NCI-H146 treated with DMSO at 0.1 percent for 48 hours (cell line): ENCODE data around the gene NFYB.
"Not testable (repeated sequence)": the region's sequence is repeated elsewhere in the genome, so short reads cannot be mapped to it uniquely, and the experiment has no call there.

Experiments used
- DNase-seq: peaks from one replicate; lab custom pipeline; 2025; ENCODE audit not compliant: unreplicated experiment; lab: John Stamatoyannopoulos, UW

Gene NFYB

GRCh38 chr12:104121001-104121400, 17.0 kb downstream of the NFYB start:
- DNase-seq = no peak

- no peak for DNase-seq
These were observed 22.4 kb downstream of the NFYB start for GRCh38 chr12:104115587-104115975.

GRCh38 chr12:104114834-104115586, 23.0 kb downstream of the NFYB start:
- DNase-seq = not testable (repeated sequence)

- DNase-seq = no peak
These were observed 28.4 kb downstream of the NFYB start for GRCh38 chr12:104109446-104110271.

DNA sequence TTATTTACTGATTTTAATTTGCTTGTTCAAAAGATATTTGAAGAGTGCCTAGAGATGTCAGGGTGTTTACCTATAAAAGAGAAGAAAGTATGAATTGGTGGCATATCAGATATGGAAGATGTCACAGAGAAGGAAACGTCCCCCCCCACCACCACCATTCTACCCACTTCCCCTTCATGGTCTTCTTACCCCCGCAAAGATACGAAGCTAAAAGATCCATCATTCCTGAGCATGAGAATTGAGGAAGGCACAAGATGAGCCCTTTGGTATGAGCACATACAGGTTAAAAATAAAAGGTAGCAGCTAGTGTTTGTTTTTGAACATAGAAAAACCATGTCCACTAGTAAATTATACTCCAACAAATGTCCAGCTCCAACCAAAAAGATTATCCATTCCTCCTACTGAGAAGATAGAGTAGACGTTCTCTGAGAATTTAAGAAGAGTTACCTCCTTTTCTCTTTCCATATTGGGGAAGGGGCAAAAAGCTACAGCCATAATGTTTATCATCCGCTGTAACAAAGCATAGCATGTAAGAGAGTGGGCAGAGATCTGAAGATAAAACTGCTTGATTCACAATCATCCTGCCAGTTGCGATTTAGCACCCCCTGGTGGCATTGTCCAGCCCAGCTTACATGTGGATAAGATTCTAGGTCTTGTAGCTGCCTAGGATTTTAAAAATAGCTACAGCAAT, 29.1 kb downstream of the NFYB start:
- DNase-seq = peak; percentile 58

DNA sequence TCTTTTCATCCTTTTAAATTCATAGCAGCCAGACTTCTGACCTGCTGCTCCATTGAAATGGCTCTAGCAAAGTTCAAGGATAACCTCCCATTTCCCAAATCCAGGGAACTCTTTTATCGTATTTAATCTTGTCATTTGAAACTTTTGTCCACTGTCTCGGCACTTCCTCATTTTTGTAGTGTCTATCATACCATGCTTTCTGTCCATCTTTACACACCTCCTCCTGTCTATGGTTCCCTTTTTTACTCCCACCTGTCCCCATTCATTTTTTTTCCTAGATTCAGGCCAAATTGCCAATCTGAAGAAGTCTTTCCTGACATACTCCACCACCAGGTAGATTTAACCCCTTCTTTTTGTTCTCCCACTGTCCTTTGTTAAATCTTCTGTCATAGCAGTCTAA, 31.0 kb downstream of the NFYB start:
- DNase-seq = no peak

DNA sequence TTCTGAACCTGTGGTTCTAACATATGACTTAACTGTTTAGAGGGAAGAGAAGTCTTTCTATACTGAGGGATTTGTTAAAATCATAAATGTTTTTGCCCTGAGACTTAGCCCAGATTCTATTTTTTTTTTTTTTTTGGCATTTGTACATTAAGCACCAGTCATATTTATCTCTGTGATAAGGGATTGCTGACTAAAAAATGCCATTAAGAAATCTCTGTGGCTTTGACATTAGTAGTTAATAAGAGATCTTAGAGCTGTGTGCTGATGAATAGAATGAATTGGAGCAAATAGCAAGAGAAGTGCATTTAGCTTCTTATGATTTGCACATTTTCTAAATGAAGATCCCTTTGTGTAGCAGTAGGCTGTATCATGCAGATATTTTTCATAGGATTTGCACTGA, 32.5 kb downstream of the NFYB start:
- no peak for DNase-seq

DNA sequence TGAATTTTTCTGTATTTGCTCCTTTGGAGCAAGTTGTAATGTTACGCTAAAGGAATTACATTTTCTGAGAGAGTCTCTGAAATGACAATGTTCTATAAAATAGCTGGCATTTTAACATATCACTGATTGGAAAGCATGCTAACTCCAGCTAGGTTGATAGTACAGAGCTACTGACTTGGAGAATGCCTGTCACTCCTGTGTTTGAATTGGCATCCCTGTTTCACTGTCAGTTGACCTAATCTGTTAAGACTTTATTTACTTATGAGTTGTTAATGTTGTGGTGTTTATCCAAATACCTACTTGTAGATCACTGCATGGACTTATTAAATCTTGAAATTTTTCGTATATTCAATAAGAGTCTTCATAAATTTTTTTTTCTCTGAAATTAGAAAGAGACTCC, 40.1 kb downstream of the NFYB start:
- no peak for DNase-seq

- DNase-seq = no peak
These were observed 42.7 kb downstream of the NFYB start for GRCh38 chr12:104095289-104095688.

- no peak for DNase-seq
These were observed 43.7 kb downstream of the NFYB start for GRCh38 chr12:104094284-104094683.

- no peak for DNase-seq
These were observed 46.9 kb downstream of the NFYB start for GRCh38 chr12:104091136-104091535.

- DNase-seq = no peak
These were observed 47.3 kb downstream of the NFYB start for GRCh38 chr12:104090685-104091084.

GRCh38 chr12:104083769-104084475, 54.1 kb downstream of the NFYB start:
- no peak for DNase-seq

DNA sequence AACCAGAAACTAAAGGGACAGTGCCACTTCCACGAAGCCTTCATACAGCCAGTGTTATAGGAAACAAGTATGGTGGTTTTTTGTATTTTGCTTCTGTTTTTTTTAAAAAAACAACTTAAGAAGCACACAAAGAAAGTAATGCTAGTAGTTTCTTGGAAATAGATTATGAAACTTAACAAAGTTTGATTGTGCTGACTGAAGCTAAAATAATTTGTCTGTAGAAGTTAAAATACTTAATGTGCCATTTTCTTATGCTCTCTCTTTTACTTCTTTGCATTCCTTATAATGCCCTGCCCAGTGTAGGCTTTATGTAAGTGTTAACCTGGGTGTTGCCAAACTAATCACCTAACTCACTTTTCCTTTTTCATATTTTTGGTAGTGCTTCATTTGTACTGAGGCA, 57.2 kb downstream of the NFYB start:
- no peak for DNase-seq

- no peak for DNase-seq
These were observed 59.0 kb downstream of the NFYB start for GRCh38 chr12:104079024-104079423.

GRCh38 chr12:104073699-104074098, 64.3 kb downstream of the NFYB start:
- DNase-seq = no peak

DNA sequence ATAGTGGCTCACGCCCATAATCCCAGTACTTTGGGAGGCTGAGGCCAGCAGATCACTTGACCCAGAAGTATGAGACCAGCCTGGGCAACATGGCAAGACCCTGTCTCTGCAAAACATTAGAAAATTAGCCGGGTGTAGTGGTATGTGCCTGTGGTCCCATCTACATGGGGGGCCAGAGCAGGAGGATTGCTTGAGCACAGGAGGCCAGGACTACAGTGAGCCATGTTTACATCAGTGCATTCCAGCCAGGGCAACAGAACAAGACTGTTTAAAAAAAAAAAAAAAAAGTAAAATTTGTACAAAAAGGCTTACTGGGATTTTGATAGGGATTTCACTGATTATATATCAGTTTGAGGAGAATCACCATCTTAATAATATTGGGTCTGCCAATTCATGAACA, 65.9 kb downstream of the NFYB start:
- no peak for DNase-seq
